Hepatocyte (in vitro differentiated cells): ENCODE measurements around the gene CALY. TPM values are rescaled to one million over a fixed set of nuclear protein-coding genes. Genes with fewer than 3 reads are reported as not detected.

ENCODE experiments used
- DNase-seq: peaks from one replicate; pipeline ENCODE4 v3.0.0-alpha.2; 2016; ENCODE audit warnings: low spot score
- H2AFZ ChIP-seq: fragments of 200-600 bp; sonication (generic); 2 replicates; pipeline ENCODE4 v1.6.0; 2016; ENCODE audit warnings: antibody characterized with exemption, mild to moderate bottlenecking
- H3K27ac ChIP-seq: fragments of 200-600 bp; sonication (generic); 2 replicates; pipeline ENCODE4 v1.5.1; 2016; ENCODE audit warnings: mild to moderate bottlenecking
- H3K27me3 ChIP-seq: fragments of 200-600 bp; sonication (generic); 2 replicates; pipeline ENCODE4 v1.6.1; 2016
- H3K36me3 ChIP-seq: fragments of 200-600 bp; sonication (generic); replicated peaks from 2 replicates; pipeline ENCODE4 v1.5.1; 2016; ENCODE audit warnings: low read depth; ENCODE audit not compliant: insufficient read depth
- H3K4me1 ChIP-seq: fragments of 200-600 bp; sonication (generic); 2 replicates; pipeline ENCODE4 v1.5.1; 2016; ENCODE audit warnings: mild to moderate bottlenecking, moderate library complexity; ENCODE audit not compliant: insufficient read depth
- H3K4me2 ChIP-seq: fragments of 200-600 bp; sonication (generic); 2 replicates; pipeline ENCODE4 v1.6.0; 2016
- H3K4me3 ChIP-seq: fragments of 200-600 bp; sonication (generic); 2 replicates; pipeline ENCODE4 v1.5.1; 2016; ENCODE audit warnings: mild to moderate bottlenecking
- H3K79me2 ChIP-seq: fragments of 200-600 bp; sonication (generic); 2 replicates; pipeline ENCODE4 v1.6.0; 2017; ENCODE audit warnings: mild to moderate bottlenecking
- H3K9me2 ChIP-seq: fragments of 200-600 bp; sonication (generic); replicated peaks from 2 replicates; pipeline ENCODE4 v1.6.0; 2017; ENCODE audit warnings: mild to moderate bottlenecking; ENCODE audit not compliant: insufficient read depth
- H3K9me3 ChIP-seq: fragments of 200-600 bp; sonication (generic); 2 replicates; pipeline ENCODE4 v1.5.1; 2016; ENCODE audit warnings: low read depth, mild to moderate bottlenecking
- H4K20me1 ChIP-seq: fragments of 200-600 bp; sonication (generic); 2 replicates; pipeline ENCODE4 v1.6.0; 2016; ENCODE audit warnings: mild to moderate bottlenecking; ENCODE audit not compliant: insufficient read depth, poor library complexity, severe bottlenecking
- EZH2 ChIP-seq: fragments of 200-600 bp; sonication (generic); IDR thresholded peaks from 2 replicates; pipeline ENCODE4 v1.6.1; 2016; ENCODE audit warnings: antibody characterized with exemption, mild to moderate bottlenecking, borderline replicate concordance
- EZH2phosphoT487 ChIP-seq: fragments of 200-600 bp; sonication (generic); IDR thresholded peaks from one replicate; pipeline ENCODE4 v1.6.1; 2018; ENCODE audit warnings: antibody characterized with exemption, mild to moderate bottlenecking, low read depth, moderate library complexity; ENCODE audit not compliant: unreplicated experiment, severe bottlenecking
- WGBS: methylation state at CpG from one replicate; pipeline ENCODE4 v1.1.6; 2016; ENCODE audit warnings: low lambda C conversion rate; ENCODE audit errors: missing lambda C conversion rate; 5-methylcytosine and 5-hydroxymethylcytosine counted together
- polyA plus RNA-seq: library from polyadenylated mRNA; unstranded; fragments of >200 nt; fragmentation: Nextera tagmentation; extraction: Ambion mirVana; gene quantifications from 2 replicates; pipeline ENCODE4 v1.2.1, GENCODE V29; 2016
- total RNA-seq: library from RNA; depleted of rRNA; stranded (reverse); fragments of >200 nt; gene quantifications from 2 replicates; pipeline ENCODE4 v1.2.3, GENCODE V29; 2014
- TF ChIP-seq, protein P1 (sequence below): fragments of 200-600 bp; sonication (generic); IDR thresholded peaks from 2 replicates; pipeline ENCODE4 v1.5.1; 2016; ENCODE audit warnings: antibody characterized with exemption, mild to moderate bottlenecking; ENCODE audit not compliant: poor library complexity

Gene CALY
- total and polyA plus RNA-seq, 2 experiments from 2014 or later, result 2.3 to 3.7 TPM

DNA sequence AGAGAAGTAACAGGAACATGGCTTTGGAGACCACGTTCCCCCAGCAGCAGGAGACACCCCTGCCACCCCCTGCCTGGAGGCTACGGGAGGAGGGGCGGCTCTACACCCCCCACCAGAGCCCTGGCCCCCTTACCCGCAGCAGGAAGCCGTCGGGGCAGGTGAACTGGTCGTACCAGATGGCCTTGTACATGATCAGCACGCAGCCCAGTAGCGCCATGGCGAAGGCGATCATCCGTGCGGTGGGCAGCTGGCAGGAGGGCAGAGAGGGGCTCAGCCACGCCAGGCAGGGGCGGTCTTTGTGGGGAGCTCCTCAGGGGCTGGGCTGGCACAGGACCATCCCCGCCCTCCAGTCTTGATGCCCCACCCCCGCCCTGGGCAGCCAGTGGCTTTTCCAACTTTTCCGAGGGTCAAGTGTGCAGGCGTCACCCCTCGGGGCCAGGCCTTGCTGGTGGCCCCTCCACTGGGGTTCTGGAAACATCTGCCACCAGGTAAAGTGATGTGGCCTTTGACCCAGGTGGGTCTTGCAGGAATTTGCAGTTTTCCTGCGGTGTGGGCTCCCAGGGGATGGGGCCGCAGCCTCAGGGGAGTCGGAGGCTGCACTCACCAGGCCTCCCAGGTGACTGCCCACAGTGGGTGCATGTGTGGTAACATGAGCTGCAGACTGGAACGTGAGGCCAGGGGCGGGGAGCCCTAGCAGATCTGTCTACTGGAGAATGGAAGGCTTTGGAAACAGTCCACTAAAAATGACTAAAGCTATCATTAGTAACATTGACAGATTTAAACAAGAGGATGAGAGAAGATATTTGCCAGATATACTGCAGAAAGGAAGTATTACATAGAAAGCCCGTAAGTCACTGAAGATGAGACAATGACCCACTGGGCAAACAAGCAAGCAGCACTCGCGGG is 9.7 kb downstream of the CALY start:
- Histone ChIP-seq H3K36me3 (no peaks in the 10 kb centered on the region), H3K9me3 (no peaks in the 10 kb centered on the region), H3K4me3 (no peak overlapping the region), H3K27ac (no peak overlapping the region), H4K20me1 (no peaks in the 10 kb centered on the region), H2AFZ (no peak overlapping the region), H3K4me1 (peaks cover 3% of the 10 kb centered on the region), H3K79me2 (no peaks in the 10 kb centered on the region), H3K9me2 (no peaks in the 10 kb centered on the region), H3K4me2 (no peak overlapping the region), H3K27me3 (peaks cover 42% of the 10 kb centered on the region)
- 66% methylated on average over 27 of the region's 28 CpGs for WGBS
- no peak for TF ChIP-seq EZH2
- no peak for TF ChIP-seq EZH2phosphoT487
- TF ChIP-seq, protein P1, sequence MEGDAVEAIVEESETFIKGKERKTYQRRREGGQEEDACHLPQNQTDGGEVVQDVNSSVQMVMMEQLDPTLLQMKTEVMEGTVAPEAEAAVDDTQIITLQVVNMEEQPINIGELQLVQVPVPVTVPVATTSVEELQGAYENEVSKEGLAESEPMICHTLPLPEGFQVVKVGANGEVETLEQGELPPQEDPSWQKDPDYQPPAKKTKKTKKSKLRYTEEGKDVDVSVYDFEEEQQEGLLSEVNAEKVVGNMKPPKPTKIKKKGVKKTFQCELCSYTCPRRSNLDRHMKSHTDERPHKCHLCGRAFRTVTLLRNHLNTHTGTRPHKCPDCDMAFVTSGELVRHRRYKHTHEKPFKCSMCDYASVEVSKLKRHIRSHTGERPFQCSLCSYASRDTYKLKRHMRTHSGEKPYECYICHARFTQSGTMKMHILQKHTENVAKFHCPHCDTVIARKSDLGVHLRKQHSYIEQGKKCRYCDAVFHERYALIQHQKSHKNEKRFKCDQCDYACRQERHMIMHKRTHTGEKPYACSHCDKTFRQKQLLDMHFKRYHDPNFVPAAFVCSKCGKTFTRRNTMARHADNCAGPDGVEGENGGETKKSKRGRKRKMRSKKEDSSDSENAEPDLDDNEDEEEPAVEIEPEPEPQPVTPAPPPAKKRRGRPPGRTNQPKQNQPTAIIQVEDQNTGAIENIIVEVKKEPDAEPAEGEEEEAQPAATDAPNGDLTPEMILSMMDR, result no peak
- no peak for DNase-seq

DNA sequence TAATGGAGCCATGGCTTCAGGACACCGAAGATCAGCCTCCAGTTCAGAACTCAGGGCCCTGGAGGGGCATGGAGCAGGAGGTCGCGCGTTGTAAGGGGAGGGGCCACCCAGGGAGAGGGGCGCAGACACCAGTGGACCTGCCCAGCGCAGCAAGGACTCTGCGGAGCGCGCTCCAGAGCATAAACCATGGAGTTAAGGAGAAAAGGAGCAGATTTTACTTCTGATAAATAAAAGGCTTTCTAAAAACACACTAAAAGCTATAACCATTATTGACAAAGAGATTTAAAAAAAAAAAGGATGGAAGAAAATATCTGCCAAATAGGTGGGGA is 10.5 kb downstream of the CALY start:
- H3K4me1 ChIP-seq, result peaks cover 3% of the 10 kb centered on the region
- H3K9me2 ChIP-seq, result no peaks in the 10 kb centered on the region
- peak overlapping the region; percentile 99 for H3K4me2 ChIP-seq
- peak overlapping the region; percentile 5 for H3K4me3 ChIP-seq
- DNase-seq, result no peak
- H2AFZ ChIP-seq, result peak overlapping the region; percentile 94
- no peaks in the 10 kb centered on the region for H3K9me3 ChIP-seq
- peaks cover 36% of the 10 kb centered on the region for H3K27me3 ChIP-seq
- 46% methylated on average over 9 of the region's 9 CpGs for WGBS
- no peaks in the 10 kb centered on the region for H3K79me2 ChIP-seq
- TF ChIP-seq EZH2, result peak; percentile 7
- no peak for TF ChIP-seq EZH2phosphoT487
- TF ChIP-seq, protein P1, result no peak
- H3K27ac ChIP-seq, result no peak overlapping the region
- H4K20me1 ChIP-seq, result no peaks in the 10 kb centered on the region
- no peaks in the 10 kb centered on the region for H3K36me3 ChIP-seq

DNA sequence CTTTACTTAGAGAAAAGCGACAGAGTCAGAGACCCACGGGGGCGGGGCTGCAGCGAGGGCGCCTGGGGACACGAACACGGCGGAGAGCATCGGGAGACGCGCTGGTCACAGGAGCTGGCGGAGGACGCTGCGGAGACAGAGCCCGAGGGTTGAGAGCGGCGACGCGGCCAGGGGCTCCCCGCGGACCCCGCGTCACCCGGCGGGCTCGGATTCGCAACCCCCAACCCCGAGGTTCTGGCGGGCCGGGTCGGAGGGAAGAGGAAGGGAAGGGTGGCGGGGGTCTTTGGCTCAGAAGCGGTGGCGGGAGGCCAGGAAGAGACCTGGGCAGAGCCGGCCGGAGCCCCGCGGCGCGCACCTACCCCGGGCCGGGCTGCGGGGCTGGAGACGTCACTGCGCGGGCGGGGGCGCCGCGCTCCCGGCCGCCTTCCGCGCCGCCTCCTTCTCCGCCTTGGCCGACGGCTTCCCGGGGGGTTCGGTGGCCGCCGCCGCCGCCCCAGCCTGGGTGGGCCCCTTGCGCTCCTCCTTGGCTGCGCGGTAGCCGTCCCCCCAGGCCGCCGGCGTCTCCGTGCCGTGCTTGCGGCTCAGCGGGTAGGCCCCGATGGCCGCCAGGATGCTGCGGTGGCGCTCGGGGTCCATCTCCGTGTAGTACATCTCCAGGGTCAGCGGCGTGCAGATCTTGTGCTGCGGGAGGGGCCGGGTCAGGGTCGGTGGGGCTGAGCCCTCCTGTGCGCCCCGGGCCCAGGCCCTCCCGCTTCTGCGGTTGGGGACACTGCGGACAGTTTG is 11.1 kb downstream of the CALY start:
- no peaks in the 10 kb centered on the region for H3K9me3 ChIP-seq
- no peaks in the 10 kb centered on the region for H3K9me2 ChIP-seq
- 7% methylated on average over 39 of the region's 91 CpGs for whole genome bisulfite sequencing
- H3K4me2 ChIP-seq, result peak overlapping the region; percentile 99
- peak; percentile 58 for DNase-seq
- peak overlapping the region; percentile 5 for H3K4me3 ChIP-seq
- no peaks in the 10 kb centered on the region for H3K36me3 ChIP-seq
- H3K27ac ChIP-seq, result no peak overlapping the region
- H4K20me1 ChIP-seq, result no peaks in the 10 kb centered on the region
- peaks cover 36% of the 10 kb centered on the region for H3K27me3 ChIP-seq
- peak overlapping the region; percentile 94 for H2AFZ ChIP-seq
- TF ChIP-seq EZH2, result peak; percentile 71
- TF ChIP-seq EZH2phosphoT487, result no peak
- TF ChIP-seq, protein P1, result no peak
- peaks cover 3% of the 10 kb centered on the region for H3K4me1 ChIP-seq
- H3K79me2 ChIP-seq, result no peaks in the 10 kb centered on the region
